SK-N-SH treated with all-trans-retinoic acid at 6 μM for 48 hours (cell line): ENCODE data around the gene FNTB.
A peak's percentile ranks its signal among the peaks of the same experiment; 100 is the strongest.

Experiments used
- ATAC-seq: fragments of 200-7000 bp; cut with Tn5 transposase; 3 replicates; pipeline ENCODE4 v1.9.1; 2020; ENCODE audit warnings: mild to moderate bottlenecking, moderate library complexity
- ARNTL ChIP-seq: fragments of 450-650 bp; formaldehyde crosslinking; IDR thresholded peaks from 2 replicates; pipeline ENCODE4 v1.5.0; 2020; ENCODE audit warnings: low read depth, mild to moderate bottlenecking, moderate library complexity, borderline replicate concordance
- BACH2 ChIP-seq: fragments of 250-450 bp; sonication (Bioruptor Pico); IDR thresholded peaks from 2 replicates; pipeline ENCODE4 v1.9.0; 2021; ENCODE audit warnings: mild to moderate bottlenecking, borderline replicate concordance
- CREB5 ChIP-seq: fragments of 250-450 bp; sonication (Bioruptor Pico); IDR thresholded peaks from 2 replicates; pipeline ENCODE4 v1.5.1; 2020; ENCODE audit warnings: low read depth, mild to moderate bottlenecking, moderate library complexity
- CSDC2 ChIP-seq: fragments of 250-450 bp; sonication (Bioruptor Pico); IDR thresholded peaks from 2 replicates; pipeline ENCODE4 v1.5.0; 2020; ENCODE audit warnings: mild to moderate bottlenecking, moderate library complexity
- ESRRG ChIP-seq: fragments of 250-450 bp; sonication (Bioruptor Pico); IDR thresholded peaks from 2 replicates; pipeline ENCODE4 v1.6.1; 2021; ENCODE audit warnings: mild to moderate bottlenecking
- ISL1 ChIP-seq: fragments of 250-450 bp; sonication (Bioruptor Pico); IDR thresholded peaks from 2 replicates; pipeline ENCODE4 v2.1.2; 2022; ENCODE audit warnings: mild to moderate bottlenecking, moderate library complexity
- OSR1 ChIP-seq: fragments of 250-450 bp; sonication (Bioruptor Pico); IDR thresholded peaks from 2 replicates; pipeline ENCODE4 v1.8.0; 2022; ENCODE audit warnings: moderate library complexity, mild to moderate bottlenecking, inconsistent platforms
- POU6F1 ChIP-seq: fragments of 250-450 bp; sonication (Bioruptor Pico); IDR thresholded peaks from 2 replicates; pipeline ENCODE4 v1.8.0; 2021; ENCODE audit warnings: low read depth, mild to moderate bottlenecking, moderate library complexity, borderline replicate concordance
- RARB ChIP-seq: fragments of 250-450 bp; sonication (Bioruptor Pico); IDR thresholded peaks from 2 replicates; pipeline ENCODE4 v1.8.0; 2021; ENCODE audit warnings: mild to moderate bottlenecking, moderate library complexity
- SNAI2 ChIP-seq: fragments of 250-450 bp; sonication (Bioruptor Pico); IDR thresholded peaks from 2 replicates; pipeline ENCODE4 v1.5.0; 2020; ENCODE audit warnings: mild to moderate bottlenecking, moderate library complexity
- TOX ChIP-seq: fragments of 250-450 bp; sonication (Bioruptor Pico); IDR thresholded peaks from 2 replicates; pipeline ENCODE4 v1.8.0; 2021; ENCODE audit warnings: mild to moderate bottlenecking, moderate library complexity, borderline replicate concordance
- TSHZ2 ChIP-seq: fragments of 250-450 bp; sonication (Bioruptor Pico); IDR thresholded peaks from 2 replicates; pipeline ENCODE4 v1.5.0; 2020; ENCODE audit warnings: mild to moderate bottlenecking, moderate library complexity
- ZC3H10 ChIP-seq: fragments of 250-450 bp; sonication (Bioruptor Pico); IDR thresholded peaks from 2 replicates; pipeline ENCODE4 v1.5.1; 2021; ENCODE audit warnings: mild to moderate bottlenecking, moderate library complexity
- ZFP3 ChIP-seq: fragments of 250-450 bp; sonication (Bioruptor Pico); IDR thresholded peaks from 2 replicates; pipeline ENCODE4 v1.5.0; 2020; ENCODE audit warnings: mild to moderate bottlenecking, moderate library complexity
- ZFP30 ChIP-seq: fragments of 450-650 bp; formaldehyde crosslinking; IDR thresholded peaks from 2 replicates; pipeline ENCODE4 v1.5.0; 2022; ENCODE audit warnings: mild to moderate bottlenecking, moderate library complexity
- ZNF565 ChIP-seq: fragments of 450-650 bp; formaldehyde crosslinking; conservative IDR thresholded peaks from 2 replicates; pipeline ENCODE4 v1.5.0; 2020; ENCODE audit warnings: low read depth, mild to moderate bottlenecking, moderate library complexity
- ZNF70 ChIP-seq: fragments of 450-650 bp; formaldehyde crosslinking; IDR thresholded peaks from 2 replicates; pipeline ENCODE4 v1.5.0; 2020; ENCODE audit warnings: mild to moderate bottlenecking, moderate library complexity
- ZNF8 ChIP-seq: fragments of 450-650 bp; formaldehyde crosslinking; IDR thresholded peaks from 2 replicates; pipeline ENCODE4 v1.5.0; 2020; ENCODE audit warnings: mild to moderate bottlenecking, moderate library complexity
- TF ChIP-seq, protein P1 (sequence below): fragments of 250-450 bp; sonication (Bioruptor Pico); IDR thresholded peaks from 2 replicates; pipeline ENCODE4 v1.5.1; 2021; ENCODE audit warnings: mild to moderate bottlenecking, moderate library complexity
- TF ChIP-seq, protein P2 (sequence below): fragments of 250-450 bp; sonication (Bioruptor Pico); IDR thresholded peaks from 2 replicates; pipeline ENCODE4 v1.8.0; 2020; ENCODE audit warnings: mild to moderate bottlenecking, moderate library complexity, borderline replicate concordance

Gene FNTB

GRCh38 chr14:64970776-64971477 lies 15.8 kb upstream of the FNTB start:
- TF ChIP-seq CSDC2 (CRISPR knock-in tag): no peak
- no peak for TF ChIP-seq CREB5
- peak; percentile 36 for ATAC-seq

DNA sequence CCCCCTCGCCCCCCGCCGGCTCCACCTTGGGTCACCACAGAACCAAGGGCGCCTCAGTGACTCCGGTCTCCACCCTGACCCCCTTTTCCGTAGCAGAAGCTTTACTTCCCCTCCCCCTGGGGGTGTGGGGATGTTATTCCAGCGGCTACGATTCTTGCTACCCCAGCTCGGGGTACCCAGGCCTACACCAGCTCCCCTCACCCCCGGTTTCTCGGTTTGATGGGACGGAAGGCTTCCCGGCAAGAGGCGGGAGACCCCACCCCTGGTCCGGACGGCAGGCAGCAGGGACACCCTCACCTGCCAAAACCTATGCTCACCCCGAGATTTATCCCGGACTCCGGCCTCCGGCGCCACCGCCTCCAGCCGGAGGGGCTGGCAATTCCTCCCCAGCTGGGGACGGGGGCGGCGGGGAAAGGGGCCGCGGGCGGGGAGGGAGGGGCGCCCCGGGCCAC lies 15.2 kb upstream of the FNTB start:
- TF ChIP-seq ZNF8 (no peak), TSHZ2 (CRISPR knock-in tag) (no peak), ISL1 (CRISPR knock-in tag) (no peak), CREB5 (no peak), TOX (CRISPR knock-in tag) (no peak), ZFP30 (CRISPR knock-in tag) (no peak), ARNTL (CRISPR knock-in tag) (no peak), SNAI2 (no peak), BACH2 (CRISPR knock-in tag) (no peak), OSR1 (CRISPR knock-in tag) (no peak), POU6F1 (CRISPR knock-in tag) (no peak), RARB (no peak), ZNF70 (CRISPR knock-in tag) (no peak), ESRRG (no peak), ZC3H10 (no peak), ZFP3 (CRISPR knock-in tag) (no peak), ZNF565 (no peak)
- TF ChIP-seq, protein P1, sequence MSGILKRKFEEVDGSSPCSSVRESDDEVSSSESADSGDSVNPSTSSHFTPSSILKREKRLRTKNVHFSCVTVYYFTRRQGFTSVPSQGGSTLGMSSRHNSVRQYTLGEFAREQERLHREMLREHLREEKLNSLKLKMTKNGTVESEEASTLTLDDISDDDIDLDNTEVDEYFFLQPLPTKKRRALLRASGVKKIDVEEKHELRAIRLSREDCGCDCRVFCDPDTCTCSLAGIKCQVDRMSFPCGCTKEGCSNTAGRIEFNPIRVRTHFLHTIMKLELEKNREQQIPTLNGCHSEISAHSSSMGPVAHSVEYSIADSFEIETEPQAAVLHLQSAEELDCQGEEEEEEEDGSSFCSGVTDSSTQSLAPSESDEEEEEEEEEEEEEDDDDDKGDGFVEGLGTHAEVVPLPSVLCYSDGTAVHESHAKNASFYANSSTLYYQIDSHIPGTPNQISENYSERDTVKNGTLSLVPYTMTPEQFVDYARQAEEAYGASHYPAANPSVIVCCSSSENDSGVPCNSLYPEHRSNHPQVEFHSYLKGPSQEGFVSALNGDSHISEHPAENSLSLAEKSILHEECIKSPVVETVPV (CRISPR knock-in tag): no peak
- TF ChIP-seq, protein P2, sequence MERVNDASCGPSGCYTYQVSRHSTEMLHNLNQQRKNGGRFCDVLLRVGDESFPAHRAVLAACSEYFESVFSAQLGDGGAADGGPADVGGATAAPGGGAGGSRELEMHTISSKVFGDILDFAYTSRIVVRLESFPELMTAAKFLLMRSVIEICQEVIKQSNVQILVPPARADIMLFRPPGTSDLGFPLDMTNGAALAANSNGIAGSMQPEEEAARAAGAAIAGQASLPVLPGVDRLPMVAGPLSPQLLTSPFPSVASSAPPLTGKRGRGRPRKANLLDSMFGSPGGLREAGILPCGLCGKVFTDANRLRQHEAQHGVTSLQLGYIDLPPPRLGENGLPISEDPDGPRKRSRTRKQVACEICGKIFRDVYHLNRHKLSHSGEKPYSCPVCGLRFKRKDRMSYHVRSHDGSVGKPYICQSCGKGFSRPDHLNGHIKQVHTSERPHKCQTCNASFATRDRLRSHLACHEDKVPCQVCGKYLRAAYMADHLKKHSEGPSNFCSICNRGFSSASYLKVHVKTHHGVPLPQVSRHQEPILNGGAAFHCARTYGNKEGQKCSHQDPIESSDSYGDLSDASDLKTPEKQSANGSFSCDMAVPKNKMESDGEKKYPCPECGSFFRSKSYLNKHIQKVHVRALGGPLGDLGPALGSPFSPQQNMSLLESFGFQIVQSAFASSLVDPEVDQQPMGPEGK (CRISPR knock-in tag): no peak
- ATAC-seq: peak; percentile 23; the same call in 2 of the 3 replicates
